HepG2 (cell line): ENCODE measurements around the gene GRIK4. TPM values are rescaled to one million over a fixed set of nuclear protein-coding genes. Genes with fewer than 3 reads are reported as not detected.

ENCODE experiments used
- ATAC-seq: fragments of 200-7000 bp; cut with Tn5 transposase; 3 replicates; pipeline ENCODE4 v1.9.1; 2020; ENCODE audit warnings: mild to moderate bottlenecking, moderate library complexity
- BruUV-seq: library from RNA; stranded (reverse); fragments of 400-500 nt; replicated peaks from 2 replicates; lab custom pipeline; 2021; lab: Mats Ljungman, UMichigan
- CTCF ChIA-PET: fragments of 300-600 bp; formaldehyde crosslinking; extraction: SDS; loops from one replicate; lab custom pipeline; 2021; ENCODE audit warnings: low total read pairs, inconsistent platforms, low intra/inter-chr PET ratio; lab: Yijun Ruan, JAX
- POLR2A ChIA-PET: fragments of 350-600 bp; sonication (Branson Sonifier 250); formaldehyde crosslinking; loops from one replicate; lab custom pipeline; 2020; ENCODE audit warnings: antibody characterized with exemption, inconsistent platforms; lab: Yijun Ruan, JAX
- DNase-seq: peaks from one replicate; pipeline ENCODE4 v3.0.0-alpha.2; 2015; ENCODE audit warnings: low spot score
- FAIRE-seq: peaks from 3 replicates; lab custom pipeline; 2011; peaks lifted over from hg19 to GRCh38; lab: Jason Lieb, UNC
- H2AFZ ChIP-seq: one replicate; pipeline ENCODE4 v1.6.1; 2011; ENCODE audit warnings: low read length, inconsistent platforms
- H3K27ac ChIP-seq: fragments of 300-600 bp; 3 replicates; pipeline ENCODE4 v1.8.0; 2011; ENCODE audit warnings: mixed run types, mild to moderate bottlenecking, mixed read lengths, low read length, inconsistent platforms; ENCODE audit not compliant: insufficient read depth; ENCODE audit errors: extremely low read length
- H3K27me3 ChIP-seq, 2 experiments: fragments of 200-600 bp in 1 of 2; 2 replicates in 1 of 2; 3 replicates in 1 of 2; pipeline versions ENCODE4 v1.6.0 to v1.8.0; 2011; ENCODE audit warnings: low read length in 2 of 2, mild to moderate bottlenecking in 2 of 2, moderate library complexity in 2 of 2, inconsistent platforms in 1 of 2; ENCODE audit not compliant: insufficient read depth in 2 of 2, control insufficient read depth in 1 of 2
- H3K36me3 ChIP-seq, 2 experiments: fragments of 200-600 bp in 1 of 2; replicated peaks in 1 of 2; 2 replicates in 1 of 2; 3 replicates in 1 of 2; pipeline versions ENCODE4 v1.5.1 to v1.8.0; 2011; ENCODE audit warnings: low read length in 2 of 2, inconsistent platforms in 1 of 2; ENCODE audit not compliant: insufficient read depth in 2 of 2, control insufficient read depth in 1 of 2
- H3K4me1 ChIP-seq: 2 replicates; pipeline ENCODE4 v1.5.1; 2012; ENCODE audit warnings: low read length, inconsistent platforms; ENCODE audit not compliant: insufficient read depth
- H3K4me2 ChIP-seq: 2 replicates; pipeline ENCODE4 v1.6.0; 2011; ENCODE audit warnings: low read depth, low read length, inconsistent platforms
- H3K4me3 ChIP-seq, 3 experiments: fragments of 200-600 bp in 1 of 3; sonication (generic), shearing (Covaris generic) in 1 of 3; replicated peaks in 1 of 3; 2 replicates each; pipeline ENCODE4 v1.5.1; 2011 to 2016; ENCODE audit warnings: low read length in 3 of 3, inconsistent platforms in 2 of 3, low read depth in 2 of 3, mild to moderate bottlenecking in 2 of 3, control low read depth in 1 of 3, mixed read lengths in 1 of 3; ENCODE audit not compliant: insufficient read depth in 1 of 3
- H3K79me2 ChIP-seq: one replicate; pipeline ENCODE4 v1.6.1; 2011; ENCODE audit warnings: low read length, inconsistent platforms; ENCODE audit not compliant: insufficient read depth
- H3K9ac ChIP-seq: 2 replicates; pipeline ENCODE4 v1.6.0; 2011; ENCODE audit warnings: mild to moderate bottlenecking, low read depth, low read length, inconsistent platforms; ENCODE audit not compliant: insufficient read depth
- H3K9me3 ChIP-seq: 2 replicates; pipeline ENCODE4 v1.5.1; 2012; ENCODE audit warnings: mild to moderate bottlenecking, low read length
- H4K20me1 ChIP-seq: 2 replicates; pipeline ENCODE4 v1.6.0; 2011; ENCODE audit warnings: inconsistent platforms, mild to moderate bottlenecking, low read length, moderate library complexity; ENCODE audit not compliant: insufficient read depth
- ARID4A ChIP-seq: sonication (generic); formaldehyde crosslinking; IDR thresholded peaks from 2 replicates; pipeline ENCODE4 v1.5.0; 2020; ENCODE audit warnings: mild to moderate bottlenecking, missing genetic modification reagents, borderline replicate concordance
- CHCHD3 ChIP-seq: sonication (generic); formaldehyde crosslinking; IDR thresholded peaks from 2 replicates; pipeline ENCODE4 v1.8.0; 2022; ENCODE audit warnings: mild to moderate bottlenecking, missing genetic modification reagents, moderate library complexity
- SMAD9 ChIP-seq: sonication (generic); formaldehyde crosslinking; IDR thresholded peaks from 2 replicates; pipeline ENCODE4 v1.5.1; 2020; ENCODE audit warnings: mild to moderate bottlenecking, missing genetic modification reagents
- ZBTB42 ChIP-seq: sonication (generic); formaldehyde crosslinking; IDR thresholded peaks from 2 replicates; pipeline ENCODE4 v1.5.0; 2020; ENCODE audit warnings: mild to moderate bottlenecking, missing genetic modification reagents
- ZNF383 ChIP-seq: sonication (generic); formaldehyde crosslinking; IDR thresholded peaks from 2 replicates; pipeline ENCODE4 v1.4.0; 2020; ENCODE audit warnings: missing genetic modification reagents, mild to moderate bottlenecking, borderline replicate concordance
- ZNF501 ChIP-seq: sonication (generic); formaldehyde crosslinking; IDR thresholded peaks from 2 replicates; pipeline ENCODE4 v1.5.1; 2020; ENCODE audit warnings: mild to moderate bottlenecking, moderate library complexity, missing genetic modification reagents
- WGBS: methylation state at CpG from one replicate; pipeline ENCODE4 v1.1.6; 2017; ENCODE audit warnings: low lambda C conversion rate; 5-methylcytosine and 5-hydroxymethylcytosine counted together
- in situ Hi-C: cut with HindIII; loops from 2 replicates; pipeline ENCODE4 v1.10.0; 2017; ENCODE audit warnings: low pct_unique_long_range_greater_than_20kb; ENCODE audit not compliant: extremely low pct_ligation_motif_present
- intact Hi-C: fragments of 100-400 bp; cut with micrococcal nuclease; formaldehyde crosslinking; loops from one replicate; pipeline ENCODE4 v1.10.0; 2022; ENCODE audit not compliant: unreplicated experiment
- polyA plus RNA-seq, 8 experiments: library from polyadenylated mRNA; depleted of rRNA in 3 of 8; stranded (reverse) in 7 of 8; unstranded in 1 of 8; fragments of >200 nt; fragmentation: Illumina TruSeq in 4 of 8; extraction: Trizol in 4 of 8; gene quantifications; 2 replicates each; pipeline versions ENCODE4 v1.2.1 to v1.2.3, GENCODE V29; 2011 to 2016; ENCODE audit warnings: low read depth in 4 of 8, missing spikeins in 1 of 8, mixed read lengths in 1 of 8; ENCODE audit not compliant: insufficient read depth in 1 of 8
- total RNA-seq, 5 experiments: library from RNA; depleted of rRNA; stranded (reverse); fragments of >200 nt; fragmentation: Illumina TruSeq; extraction: Trizol; gene quantifications; 2 replicates each; pipeline ENCODE4 v1.2.3, GENCODE V29; 2016; ENCODE audit warnings: low read depth in 1 of 5
- TF ChIP-seq, protein P1 (sequence below): sonication (generic); formaldehyde crosslinking; IDR thresholded peaks from 2 replicates; pipeline ENCODE4 v1.8.1; 2023; ENCODE audit warnings: missing genetic modification reagents, inconsistent platforms, borderline replicate concordance
- TF ChIP-seq, protein P2 (sequence below): sonication (generic); formaldehyde crosslinking; IDR thresholded peaks from 2 replicates; pipeline ENCODE4 v1.4.0; 2020; ENCODE audit warnings: missing genetic modification reagents

The GRIK4 gene
- total and polyA plus RNA-seq, 2 of the 13 experiments (the other 11 are each of a cell fraction or from before 2014, with no cell fraction given), result 0.04 to 0.07 TPM

DNA sequence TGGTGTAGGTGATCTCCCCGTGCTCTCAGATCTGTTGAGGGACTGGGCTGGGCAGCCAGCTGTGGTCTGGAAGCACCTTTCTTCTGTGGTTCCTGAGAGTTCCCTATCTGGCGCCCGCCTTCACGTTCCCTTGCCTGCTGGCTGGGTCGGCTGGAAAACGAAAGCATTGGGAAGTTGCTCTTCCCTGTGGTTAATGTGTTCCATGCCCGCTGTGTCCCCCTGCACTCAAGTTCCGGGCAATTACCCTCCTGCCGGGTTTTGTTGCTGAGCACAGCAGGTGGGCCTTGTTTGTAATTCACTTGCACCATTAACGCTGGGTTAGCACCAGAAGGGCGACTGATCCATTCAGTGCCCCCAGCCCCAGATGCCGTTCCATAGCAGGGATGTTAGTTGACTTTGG is 134.1 kb downstream of the GRIK4 start:
- ChIA-PET POLR2A (no interaction called here), CTCF (no interaction called here)
- TF ChIP-seq, protein P1, sequence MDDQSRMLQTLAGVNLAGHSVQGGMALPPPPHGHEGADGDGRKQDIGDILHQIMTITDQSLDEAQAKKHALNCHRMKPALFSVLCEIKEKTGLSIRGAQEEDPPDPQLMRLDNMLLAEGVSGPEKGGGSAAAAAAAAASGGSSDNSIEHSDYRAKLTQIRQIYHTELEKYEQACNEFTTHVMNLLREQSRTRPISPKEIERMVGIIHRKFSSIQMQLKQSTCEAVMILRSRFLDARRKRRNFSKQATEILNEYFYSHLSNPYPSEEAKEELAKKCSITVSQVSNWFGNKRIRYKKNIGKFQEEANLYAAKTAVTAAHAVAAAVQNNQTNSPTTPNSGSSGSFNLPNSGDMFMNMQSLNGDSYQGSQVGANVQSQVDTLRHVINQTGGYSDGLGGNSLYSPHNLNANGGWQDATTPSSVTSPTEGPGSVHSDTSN (CRISPR knock-in tag), result no peak
- intact Hi-C loops (no loop called here), in situ Hi-C loops (no loop called here)
- Histone ChIP-seq H3K4me3 (no peak overlapping the region), H4K20me1 (peaks cover 3% of the 10 kb centered on the region; the same call in 1 of the 2 replicates), H3K36me3 (no peaks in the 10 kb centered on the region), H3K79me2 (no peaks in the 10 kb centered on the region), H2AFZ (no peak overlapping the region), H3K9me3 (no peaks in the 10 kb centered on the region), H3K27me3 (peaks cover 0 to 21% of the 10 kb centered on the region in 2 experiments; a peak in 3 of 5 replicates), H3K4me1 (no peaks in the 10 kb centered on the region), H3K9ac (no peak overlapping the region), H3K4me2 (no peak overlapping the region), H3K27ac (no peak overlapping the region)
- ATAC-seq (no peak), FAIRE-seq (no peak), DNase-seq (no peak)
- WGBS, result 41% methylated on average over 7 of the region's 12 CpGs
- BruUV-seq, result no TSS peak

DNA sequence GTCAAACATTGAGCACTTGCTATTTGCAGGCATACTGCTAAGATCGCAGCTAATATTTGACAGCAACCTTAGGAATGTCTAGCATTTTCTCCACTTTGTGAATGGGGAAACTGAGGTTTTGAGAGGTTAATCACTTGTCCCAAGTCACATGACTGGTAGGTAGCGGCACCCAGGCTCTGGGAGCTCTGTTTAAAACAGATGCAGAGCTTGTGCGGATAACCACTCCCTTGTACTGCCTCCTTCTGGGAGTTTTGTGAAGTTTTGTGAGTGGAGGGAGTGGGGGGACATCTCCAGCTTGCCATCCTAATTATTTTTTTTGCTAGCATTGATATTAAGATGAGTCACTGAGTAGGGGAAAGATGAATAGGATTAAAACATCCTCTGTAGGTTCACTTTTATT is 134.7 kb downstream of the GRIK4 start:
- in situ Hi-C loops, result no loop called here
- Histone ChIP-seq H3K79me2 (no peaks in the 10 kb centered on the region), H2AFZ (no peak overlapping the region), H3K9me3 (no peaks in the 10 kb centered on the region), H4K20me1 (peaks cover 3% of the 10 kb centered on the region; the same call in 1 of the 2 replicates), H3K4me2 (no peak overlapping the region), H3K9ac (no peak overlapping the region), H3K4me1 (no peaks in the 10 kb centered on the region), H3K27me3 (peaks cover 0 to 21% of the 10 kb centered on the region in 2 experiments; a peak in 3 of 5 replicates), H3K4me3 (no peak overlapping the region), H3K36me3 (no peaks in the 10 kb centered on the region), H3K27ac (no peak overlapping the region)
- ATAC-seq (no peak), FAIRE-seq (no peak), DNase-seq (no peak)
- WGBS, result 85% methylated on average over 3 of the region's 3 CpGs
- POLR2A ChIA-PET, result no interaction called here
- CTCF ChIA-PET, result no interaction called here
- intact Hi-C loops, result no loop called here
- BruUV-seq, result no TSS peak
- TF ChIP-seq ZNF501, result no peak
- TF ChIP-seq ZBTB42, result no peak
- TF ChIP-seq SMAD9, result no peak
- no peak for TF ChIP-seq ZNF383
- no peak for TF ChIP-seq CHCHD3 (CRISPR knock-in tag)
- TF ChIP-seq, protein P2, sequence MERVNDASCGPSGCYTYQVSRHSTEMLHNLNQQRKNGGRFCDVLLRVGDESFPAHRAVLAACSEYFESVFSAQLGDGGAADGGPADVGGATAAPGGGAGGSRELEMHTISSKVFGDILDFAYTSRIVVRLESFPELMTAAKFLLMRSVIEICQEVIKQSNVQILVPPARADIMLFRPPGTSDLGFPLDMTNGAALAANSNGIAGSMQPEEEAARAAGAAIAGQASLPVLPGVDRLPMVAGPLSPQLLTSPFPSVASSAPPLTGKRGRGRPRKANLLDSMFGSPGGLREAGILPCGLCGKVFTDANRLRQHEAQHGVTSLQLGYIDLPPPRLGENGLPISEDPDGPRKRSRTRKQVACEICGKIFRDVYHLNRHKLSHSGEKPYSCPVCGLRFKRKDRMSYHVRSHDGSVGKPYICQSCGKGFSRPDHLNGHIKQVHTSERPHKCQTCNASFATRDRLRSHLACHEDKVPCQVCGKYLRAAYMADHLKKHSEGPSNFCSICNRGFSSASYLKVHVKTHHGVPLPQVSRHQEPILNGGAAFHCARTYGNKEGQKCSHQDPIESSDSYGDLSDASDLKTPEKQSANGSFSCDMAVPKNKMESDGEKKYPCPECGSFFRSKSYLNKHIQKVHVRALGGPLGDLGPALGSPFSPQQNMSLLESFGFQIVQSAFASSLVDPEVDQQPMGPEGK (CRISPR knock-in tag), result no peak
- TF ChIP-seq ARID4A (CRISPR knock-in tag), result no peak
